Measurements from ENCODE around the gene ARAP1.

Gene ARAP1

DNA sequence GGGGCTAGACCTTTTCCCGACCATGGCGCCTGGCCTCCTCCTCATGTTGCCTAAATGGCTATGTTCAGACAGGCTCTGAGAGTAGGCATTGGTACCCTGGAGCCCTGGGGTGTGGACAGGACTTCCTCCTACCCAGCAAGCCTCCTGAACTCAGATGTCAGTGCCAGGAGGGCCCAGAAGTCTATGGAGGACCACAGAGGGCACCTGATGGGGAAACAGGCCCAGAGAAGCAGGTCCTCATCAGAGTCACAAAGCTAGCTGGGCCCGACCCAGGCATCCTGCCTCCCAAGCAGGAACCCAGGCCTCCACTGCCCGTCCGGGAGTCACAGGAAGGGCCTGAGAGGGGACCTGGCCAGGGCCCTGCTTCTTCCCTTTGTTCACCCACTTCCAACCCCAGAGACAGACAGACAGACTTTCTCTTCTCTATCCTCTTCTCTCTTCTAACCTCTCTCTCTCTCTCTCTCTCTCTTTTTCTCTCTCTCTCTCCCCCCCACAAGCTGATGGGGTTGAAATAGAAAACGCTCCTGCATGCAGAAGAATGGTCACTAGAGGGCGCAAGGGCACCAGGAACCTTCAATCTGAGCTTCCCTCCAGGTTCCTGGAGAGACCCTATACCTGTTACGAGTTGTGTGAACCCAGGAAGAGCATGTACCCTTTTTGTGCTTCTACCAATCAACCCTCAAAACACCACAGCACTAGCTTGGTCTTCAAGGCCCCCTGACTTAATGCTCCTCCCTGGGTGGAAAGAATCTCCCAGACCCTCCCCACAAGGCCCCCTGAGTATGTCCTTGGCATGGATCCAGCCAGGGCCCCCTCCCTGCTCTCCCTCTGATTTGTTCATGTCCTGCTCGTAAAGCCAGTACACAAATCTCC, 27.1 kb downstream of the ARAP1 start:
- peak; percentile 44 to 54 for DNase-seq (ENCODE audit: low read depth in 2 of 2)

DNA sequence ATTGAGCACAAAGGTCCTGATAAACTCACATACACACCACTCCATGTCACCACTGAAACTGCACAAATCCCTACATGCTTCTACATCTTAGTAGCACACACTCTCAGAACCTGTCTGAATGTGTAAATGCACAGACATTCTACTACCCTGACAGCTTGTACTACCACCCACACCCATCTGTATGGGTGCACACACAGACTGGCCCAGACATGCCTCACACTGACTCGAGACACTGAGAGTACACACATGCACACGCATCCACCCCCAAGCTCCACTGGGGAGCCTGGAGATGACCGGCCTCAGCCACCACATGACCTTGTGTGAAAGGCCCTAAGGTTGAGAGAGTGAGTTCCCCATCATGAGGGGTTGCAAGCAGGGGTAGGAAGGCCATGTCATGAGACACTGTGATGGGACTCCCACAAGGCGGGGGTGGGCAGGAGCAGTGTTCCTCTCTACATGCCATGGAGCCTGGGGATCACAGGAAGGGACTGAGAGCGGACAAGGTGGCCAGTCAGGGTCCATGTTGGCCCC, 28.1 kb downstream of the ARAP1 start:
- DNase-seq (ENCODE audit: low read depth in 2 of 2) = no peak

DNA sequence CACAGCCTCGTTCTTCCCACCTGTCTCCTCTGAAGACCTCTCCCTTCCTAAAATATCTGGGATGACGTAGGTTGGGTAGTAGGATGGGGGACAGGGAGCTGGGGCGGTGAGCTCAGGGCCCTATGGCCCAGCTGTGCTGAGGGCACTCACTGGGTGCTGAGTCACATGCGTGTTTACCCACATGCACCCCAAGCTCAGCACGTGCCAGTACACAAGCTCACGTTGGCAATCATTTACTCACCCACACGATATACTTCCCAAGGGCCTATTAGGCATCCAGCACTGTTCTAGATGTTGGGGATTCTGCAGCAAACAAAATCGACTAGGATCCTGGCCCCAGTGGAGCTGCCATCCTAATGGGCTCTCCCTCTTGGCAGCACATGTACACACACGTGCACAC, 28.7 kb downstream of the ARAP1 start:
- DNase-seq (ENCODE audit: low read depth in 2 of 2) = no peak

GRCh38 chr11:72722050-72722748, 30.0 kb downstream of the ARAP1 start:
- DNase-seq (ENCODE audit: low read depth in 2 of 2) = peak; percentile 66 to 71

DNA sequence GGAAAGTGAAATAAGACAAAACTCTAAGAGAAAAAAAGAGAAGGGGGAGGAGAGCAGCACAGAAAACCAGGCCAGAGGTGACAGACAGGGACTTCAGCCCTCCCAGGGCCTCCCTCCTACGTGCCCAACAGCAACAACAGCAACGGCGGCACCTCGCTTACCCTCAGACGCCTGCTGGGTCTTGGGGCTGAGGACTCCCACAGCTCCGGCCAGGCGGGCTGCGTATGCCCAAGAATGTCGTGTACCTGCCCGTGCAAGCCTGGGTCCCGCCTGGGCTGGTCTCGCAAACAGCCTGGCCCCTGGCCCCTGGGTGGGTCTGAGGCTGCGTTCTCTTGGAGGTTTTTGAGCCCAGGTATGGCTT, 30.5 kb downstream of the ARAP1 start:
- peak in 1 of 2 donors; percentile 9 for DNase-seq (ENCODE audit: low read depth in 2 of 2)

DNA sequence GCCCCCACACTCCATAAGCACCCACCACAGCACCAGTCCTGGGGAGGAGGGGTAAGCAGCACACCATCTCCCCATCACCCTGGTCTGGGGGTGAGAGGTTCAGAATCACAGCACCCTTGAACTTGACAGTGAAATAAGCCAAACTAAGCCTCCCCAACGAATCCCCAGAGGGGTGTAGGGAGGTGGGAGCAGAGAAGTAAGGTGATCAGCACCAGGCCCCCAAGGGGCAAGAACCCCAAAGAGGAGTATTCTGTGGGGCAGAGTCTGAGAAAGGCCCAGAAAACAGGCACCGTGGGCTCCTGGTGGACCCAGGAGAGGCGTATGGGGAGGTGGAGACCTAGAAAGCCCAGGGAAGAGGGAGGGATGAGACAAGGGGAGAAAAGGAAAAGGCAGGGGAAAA, 30.9 kb downstream of the ARAP1 start:
- no peak for DNase-seq (ENCODE audit: low read depth in 2 of 2)

DNA sequence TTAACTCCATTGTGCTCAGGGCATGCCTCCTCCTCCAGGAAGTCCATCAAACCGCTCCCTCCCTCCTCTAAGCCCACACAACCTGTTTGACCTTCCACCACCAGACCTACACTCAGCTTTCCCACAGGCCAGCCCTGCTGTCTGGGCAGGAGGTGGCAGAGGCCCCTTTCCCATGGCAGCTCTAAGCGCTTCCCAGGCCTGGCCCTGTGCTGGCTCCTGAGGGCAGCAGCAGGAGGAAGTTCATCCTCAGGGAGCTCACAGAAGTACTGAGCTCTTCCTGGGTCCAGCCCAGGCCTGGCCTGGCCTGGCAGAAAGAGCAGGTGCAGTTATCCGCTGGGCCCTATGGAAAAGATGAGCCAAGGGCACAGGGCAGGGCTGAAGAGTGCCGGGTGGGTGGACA, 31.4 kb downstream of the ARAP1 start:
- DNase-seq (ENCODE audit: low read depth in 2 of 2) = no peak

DNA sequence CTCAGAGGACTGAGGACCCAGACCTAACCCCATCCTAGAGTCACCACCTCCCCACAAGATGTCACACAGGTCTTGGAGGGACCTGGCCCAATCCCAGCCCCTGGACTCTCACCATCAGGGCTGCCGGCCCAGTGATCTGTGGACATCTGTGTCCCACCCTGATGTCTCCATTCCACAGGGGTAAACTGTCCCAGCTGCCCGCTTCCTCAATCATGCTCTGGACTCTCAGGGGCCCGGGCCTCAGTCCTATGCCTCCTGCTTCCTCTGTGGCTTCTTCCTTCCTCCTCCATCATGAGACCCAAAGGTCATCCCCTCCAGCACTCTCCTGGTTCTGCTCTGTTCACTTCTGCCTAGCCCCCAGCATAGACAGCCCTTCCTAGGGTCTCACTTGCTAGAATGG, 32.2 kb downstream of the ARAP1 start:
- no peak for DNase-seq (ENCODE audit: low read depth in 2 of 2)

- no peak for DNase-seq (ENCODE audit: low read depth in 2 of 2)
These were observed 32.7 kb downstream of the ARAP1 start for GRCh38 chr11:72719551-72719950.

GRCh38 chr11:72719144-72719543, 33.1 kb downstream of the ARAP1 start:
- no peak for DNase-seq (ENCODE audit: low read depth in 2 of 2)

- DNase-seq (ENCODE audit: low read depth in 2 of 2) = no peak
These were observed 34.1 kb downstream of the ARAP1 start for GRCh38 chr11:72718101-72718501.

GRCh38 chr11:72716788-72717435, 35.3 kb downstream of the ARAP1 start:
- DNase-seq (ENCODE audit: low read depth in 2 of 2) = no peak

DNA sequence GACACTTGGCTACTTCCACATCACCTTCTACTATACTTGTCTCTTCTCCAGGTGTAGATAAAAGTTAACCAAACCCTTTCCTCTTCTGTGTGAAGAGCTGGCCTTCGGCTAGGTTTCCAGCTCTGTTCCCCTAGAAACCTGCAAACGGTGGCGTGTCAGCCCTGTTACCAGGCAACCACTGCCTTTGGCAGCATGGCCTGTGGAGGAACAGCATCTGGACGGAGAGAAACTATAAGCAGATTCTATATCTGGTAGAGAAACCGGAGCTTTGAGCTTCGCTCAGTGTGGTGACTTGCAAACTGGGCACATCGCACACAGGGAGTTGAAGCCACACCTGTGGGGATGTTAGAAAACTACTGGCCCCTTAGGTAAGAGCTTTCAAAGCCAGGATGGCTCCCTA, 35.9 kb downstream of the ARAP1 start:
- DNase-seq (ENCODE audit: low read depth in 2 of 2) = no peak

DNA sequence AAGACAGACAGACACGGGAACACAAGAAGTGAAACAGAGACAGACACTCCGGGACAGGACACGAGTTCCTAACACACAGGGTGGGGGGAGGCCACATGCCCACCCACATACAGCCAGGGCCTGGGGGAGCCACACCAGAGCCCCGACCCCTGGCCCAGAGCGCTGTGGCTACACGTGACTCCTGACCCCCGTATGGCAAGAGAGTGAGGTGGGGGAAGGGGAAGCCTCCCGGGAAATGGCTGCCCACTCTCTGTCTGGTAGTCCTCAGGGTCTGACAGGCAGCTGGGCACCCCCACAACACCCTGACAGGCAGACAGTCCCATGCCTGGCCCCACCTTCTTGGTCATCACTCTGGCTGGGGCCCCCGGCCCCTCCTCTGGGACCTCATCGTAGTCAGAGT, 39.4 kb downstream of the ARAP1 start:
- DNase-seq (ENCODE audit: low read depth in 2 of 2) = no peak

DNA sequence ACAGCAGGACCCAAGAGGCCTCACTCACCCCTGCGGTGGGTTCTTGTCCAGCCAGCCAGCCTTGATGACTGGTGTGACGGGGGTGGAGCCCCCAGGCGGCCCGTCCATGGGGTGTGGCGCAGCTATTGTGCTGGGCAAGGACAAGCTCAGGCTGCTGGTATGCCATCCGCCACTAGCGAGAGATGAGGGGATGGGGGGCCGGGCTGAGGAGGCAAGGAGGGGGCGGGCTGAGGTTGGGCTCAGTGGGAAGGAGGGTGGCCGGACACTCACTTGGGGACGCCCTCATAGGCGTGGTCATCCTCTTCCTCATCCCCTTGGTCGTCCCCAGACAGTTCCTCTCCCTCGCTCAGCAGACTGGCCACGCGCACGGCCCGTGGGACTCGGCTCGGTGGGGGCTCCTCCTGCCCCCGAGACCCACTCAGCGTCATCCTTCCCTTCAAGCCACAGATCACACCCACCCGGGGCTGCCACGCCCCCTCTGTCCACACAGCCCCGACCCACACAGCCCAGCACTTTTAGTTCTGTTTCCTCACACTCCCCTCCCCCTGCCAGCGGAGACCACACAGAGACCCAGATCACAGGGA, 39.9 kb downstream of the ARAP1 start:
- no peak for DNase-seq (ENCODE audit: low read depth in 2 of 2)

- DNase-seq (ENCODE audit: low read depth in 2 of 2) = no peak
These were observed 41.1 kb downstream of the ARAP1 start for GRCh38 chr11:72711141-72711540.

DNA sequence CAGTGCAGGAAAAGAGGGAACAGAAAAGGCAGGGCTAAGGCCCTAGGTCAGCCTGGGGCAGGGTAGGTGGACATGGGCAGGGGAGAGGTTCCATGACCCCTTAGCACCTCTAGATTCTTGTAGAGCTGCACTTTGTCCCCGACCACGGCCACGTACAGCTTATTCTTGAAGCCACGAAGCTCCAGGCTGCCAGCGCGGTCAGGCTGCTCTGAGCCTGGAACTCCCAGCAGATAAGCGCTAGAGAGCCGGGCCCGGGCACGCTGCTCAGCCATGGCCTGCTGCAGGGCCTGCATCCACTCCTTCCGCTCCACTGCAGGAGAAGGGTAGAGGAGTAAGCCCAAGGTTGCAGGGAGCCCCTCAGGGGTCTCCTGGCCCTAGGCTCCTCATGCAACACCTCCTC, 41.9 kb downstream of the ARAP1 start:
- no peak for DNase-seq (ENCODE audit: low read depth in 2 of 2)

DNA sequence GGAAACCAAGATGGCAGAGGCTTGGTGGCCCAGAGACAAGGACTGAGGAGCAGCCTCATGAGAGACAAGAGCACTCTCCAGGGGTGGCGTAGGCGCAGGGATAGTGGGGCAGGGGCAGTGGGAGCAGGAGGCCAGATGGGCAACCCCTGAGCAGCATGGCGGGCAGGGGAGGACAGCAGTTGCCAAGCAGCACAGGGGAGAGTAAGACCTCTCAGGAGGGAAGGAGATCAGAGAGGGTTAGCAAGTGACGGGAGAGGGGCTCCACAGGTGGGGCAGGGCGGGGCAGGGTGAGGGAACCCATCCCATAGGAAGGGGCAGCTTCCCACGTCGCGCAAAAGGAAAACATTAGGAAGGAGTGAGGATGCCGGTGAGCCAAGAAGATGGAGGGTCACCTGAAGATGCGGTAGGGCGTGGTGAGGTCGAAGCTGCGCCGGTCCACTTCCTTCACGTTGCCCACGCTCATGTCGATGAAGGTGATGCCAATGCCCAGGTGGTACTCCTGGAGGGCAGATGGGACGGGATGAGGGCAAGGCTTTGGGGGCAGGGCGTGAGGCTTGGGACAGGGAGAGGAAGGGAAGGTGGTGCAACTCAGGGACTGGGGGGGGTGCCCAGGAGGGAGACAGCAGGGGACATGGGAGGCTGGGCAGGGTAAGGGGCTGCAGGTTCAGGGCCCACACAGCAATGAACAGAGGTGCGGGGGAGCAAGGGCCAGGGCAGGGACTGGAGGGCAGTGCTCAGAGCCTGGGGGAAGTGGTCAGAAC, 42.5 kb downstream of the ARAP1 start:
- no peak for DNase-seq (ENCODE audit: low read depth in 2 of 2)

DNA sequence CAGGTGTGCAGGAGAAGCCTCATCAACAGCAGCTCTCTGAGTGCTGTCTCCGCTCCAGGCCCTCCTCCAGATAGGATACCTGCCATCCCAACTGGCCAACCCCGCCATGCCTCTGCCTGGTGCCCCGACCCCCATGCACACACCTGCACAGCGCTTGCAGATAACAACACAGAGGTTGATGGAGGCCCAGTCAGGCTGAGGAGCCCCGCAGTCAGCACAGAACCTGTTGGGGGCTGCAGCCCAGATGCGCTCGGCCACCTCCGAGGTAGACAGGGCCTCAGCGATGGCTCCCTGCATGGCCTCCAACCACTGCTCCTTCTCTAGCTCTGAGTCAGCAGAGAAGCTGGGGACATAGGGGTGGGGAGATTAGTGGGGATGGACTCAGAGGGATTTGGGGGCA, 45.2 kb downstream of the ARAP1 start:
- no peak for DNase-seq (ENCODE audit: low read depth in 2 of 2)

DNA sequence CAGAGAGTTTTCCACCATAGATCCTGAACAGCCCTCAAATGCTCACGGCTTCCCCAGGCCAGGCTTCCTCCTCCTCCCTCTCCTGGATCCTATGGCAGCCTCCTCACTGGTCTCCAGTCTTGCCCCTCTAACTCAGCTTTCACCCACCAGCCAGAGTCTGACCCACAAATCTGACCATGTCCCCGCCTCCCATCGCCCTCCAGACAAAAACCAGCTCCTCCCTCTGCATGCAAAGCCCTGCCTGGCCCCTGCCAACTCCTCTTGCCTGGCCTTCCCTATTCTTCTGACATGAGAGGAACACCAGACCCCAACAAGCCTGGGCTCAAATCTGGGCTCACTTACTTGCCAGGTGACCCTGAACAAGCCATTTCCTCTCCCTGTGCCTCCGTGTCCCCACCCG, 45.6 kb downstream of the ARAP1 start:
- no peak for DNase-seq (ENCODE audit: low read depth in 2 of 2)
